GM21360 (cell line): ENCODE results near the gene REP15.
"Not testable (repeated sequence)": the region's sequence is repeated elsewhere in the genome, so short reads cannot be mapped to it uniquely, and the experiment has no call there.

Experiments used
- ATAC-seq: cut with Tn5 transposase; IDR thresholded peaks from one replicate; pipeline ENCODE4 v1.9.1; 2021; ENCODE audit warnings: mild to moderate bottlenecking, moderate library complexity; ENCODE audit not compliant: unreplicated experiment

REP15 gene, protein sequence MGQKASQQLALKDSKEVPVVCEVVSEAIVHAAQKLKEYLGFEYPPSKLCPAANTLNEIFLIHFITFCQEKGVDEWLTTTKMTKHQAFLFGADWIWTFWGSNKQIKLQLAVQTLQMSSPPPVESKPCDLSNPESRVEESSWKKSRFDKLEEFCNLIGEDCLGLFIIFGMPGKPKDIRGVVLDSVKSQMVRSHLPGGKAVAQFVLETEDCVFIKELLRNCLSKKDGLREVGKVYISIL

DNA sequence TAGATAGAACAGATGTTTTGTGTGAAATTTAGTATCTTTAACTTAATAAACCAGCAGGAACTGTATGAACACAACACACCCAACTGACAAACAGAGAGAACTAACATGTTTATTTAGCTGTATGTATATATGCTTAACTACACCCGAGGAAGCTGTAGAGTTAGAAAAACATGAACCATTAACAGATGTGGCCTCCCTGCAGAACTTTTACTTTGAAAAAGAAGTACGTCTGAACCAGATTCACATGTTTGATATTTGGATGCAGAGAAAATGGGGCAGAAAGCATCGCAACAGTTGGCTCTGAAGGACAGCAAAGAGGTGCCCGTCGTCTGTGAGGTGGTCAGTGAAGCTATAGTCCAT is at the start of gene REP15:
Gene REP15 (plus strand): TSS at position 155 of the 360 bp plus-strand sequence. CDS start 116 bp downstream, at position 271.
- ATAC-seq = no peak

GRCh38 chr12:27650011-27650410 is 46.2 kb upstream of the REP15 start:
- ATAC-seq = no peak

DNA sequence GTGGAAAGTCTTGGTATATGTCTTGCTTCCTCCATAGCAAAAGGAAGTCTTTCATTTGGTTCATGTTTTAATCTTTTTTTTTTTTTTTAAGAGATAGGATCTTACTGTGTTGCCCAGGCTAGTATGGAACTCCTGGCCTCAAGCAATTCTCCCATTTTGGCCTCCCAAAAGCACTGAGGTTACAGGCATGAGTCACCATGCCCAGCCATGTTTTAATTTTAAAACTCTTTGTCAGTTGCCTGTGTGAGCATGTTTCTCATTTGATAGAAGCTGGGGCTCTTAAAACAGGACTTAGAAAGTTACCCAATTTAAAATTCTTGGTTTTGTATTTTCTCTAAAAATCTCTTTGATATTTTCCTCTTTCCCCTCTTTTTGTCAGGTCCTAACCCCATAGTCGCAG is 45.0 kb upstream of the REP15 start:
- no peak for ATAC-seq

GRCh38 chr12:27652174-27652763 is 44.0 kb upstream of the REP15 start:
- no peak for ATAC-seq

DNA sequence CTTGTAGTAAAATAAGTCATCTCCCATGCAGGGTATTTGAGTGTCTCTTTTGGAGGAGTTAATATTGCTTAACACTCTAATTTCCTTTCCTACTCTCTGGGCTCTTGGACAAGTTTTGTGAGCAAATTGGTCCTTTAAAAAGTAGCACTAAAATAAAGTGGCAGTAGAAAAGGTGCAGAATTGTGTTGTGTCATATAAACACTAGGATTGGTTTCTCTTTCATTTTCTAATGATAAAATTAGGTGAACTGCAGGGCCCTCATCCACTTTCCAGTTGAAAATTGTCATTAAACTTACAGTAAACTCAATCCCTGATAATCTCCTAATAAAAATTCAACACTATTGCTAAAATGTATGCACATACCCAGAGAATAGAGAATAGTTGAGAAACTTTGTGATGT is 42.6 kb upstream of the REP15 start:
- no peak for ATAC-seq

- not testable (repeated sequence) for ATAC-seq
Measured at GRCh38 chr12:27655476-27655875, 40.8 kb upstream of the REP15 start.

DNA sequence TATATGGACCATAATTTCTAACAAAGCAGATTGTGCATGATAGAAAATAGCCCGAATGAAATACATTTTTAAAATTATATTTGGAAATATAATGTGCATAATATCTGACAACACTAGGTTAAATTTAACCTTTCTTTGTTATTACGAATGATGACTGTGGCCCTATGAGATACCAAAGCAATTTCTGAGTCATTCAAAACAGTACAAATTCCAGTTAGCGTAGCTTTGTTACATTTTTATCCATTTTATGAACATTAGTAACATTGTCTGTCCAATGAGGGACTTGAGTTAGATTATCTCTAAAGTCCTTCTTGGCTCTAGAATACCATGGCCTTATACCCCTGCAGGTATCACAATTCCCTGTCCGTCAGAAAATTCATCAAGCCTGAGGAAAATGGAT is 39.0 kb upstream of the REP15 start:
- no peak for ATAC-seq

DNA sequence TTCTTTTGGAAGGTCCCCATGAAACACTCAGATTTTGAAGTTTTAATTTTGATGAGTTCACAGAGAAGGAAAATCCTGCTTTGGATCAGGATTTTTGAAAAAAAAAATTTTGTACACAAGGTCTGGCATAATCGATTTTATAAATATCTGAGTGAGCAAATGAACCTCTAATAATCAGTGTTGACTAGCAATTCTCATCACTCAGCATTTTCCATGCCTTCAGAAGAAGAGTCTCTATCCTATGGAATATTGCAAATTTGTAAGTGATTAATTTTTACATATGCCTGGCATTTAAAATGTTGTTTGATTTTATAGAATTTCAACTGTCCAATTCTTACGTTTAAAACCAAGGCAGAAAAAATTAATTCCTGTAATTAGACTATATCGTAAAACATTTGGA is 30.5 kb upstream of the REP15 start:
- no peak for ATAC-seq

DNA sequence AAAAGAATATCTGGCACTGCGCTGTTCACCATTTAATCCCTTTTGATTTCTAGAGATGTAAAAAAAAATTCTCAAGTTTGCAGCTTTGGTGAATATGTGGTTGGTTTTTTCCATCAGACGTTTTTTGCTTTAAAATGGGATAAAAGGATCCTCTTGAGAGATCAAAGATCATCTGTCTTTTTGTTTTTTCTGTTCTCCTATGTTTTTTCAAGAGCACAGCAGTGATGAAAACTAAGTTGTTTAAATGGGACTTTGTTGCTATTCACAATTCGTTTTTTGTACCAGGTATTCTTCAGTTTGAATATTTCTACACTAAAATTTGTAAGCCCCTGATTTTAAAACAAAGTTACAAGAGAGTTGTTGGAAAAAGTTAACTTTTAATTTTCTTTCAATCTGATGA is 29.7 kb upstream of the REP15 start:
- ATAC-seq = no peak

DNA sequence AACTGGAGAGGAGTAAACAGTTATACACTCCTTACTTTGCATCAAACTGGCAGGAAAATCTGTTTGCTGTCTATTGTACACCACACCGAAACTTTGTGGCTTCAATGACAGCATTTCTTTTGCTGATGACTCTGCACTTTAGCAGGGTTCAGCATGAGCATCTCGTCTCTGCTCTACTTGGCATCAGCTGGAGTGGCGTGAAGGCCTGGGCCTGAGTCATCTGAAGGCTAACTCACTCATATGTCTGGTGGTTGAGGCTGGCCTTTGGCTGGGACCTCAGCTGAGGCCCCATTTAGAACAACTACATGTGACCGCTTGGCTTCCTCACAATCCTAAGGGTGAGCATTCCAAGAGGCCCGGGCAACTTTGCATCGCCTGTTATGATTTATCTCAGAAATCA is 28.7 kb upstream of the REP15 start:
- ATAC-seq = no peak

DNA sequence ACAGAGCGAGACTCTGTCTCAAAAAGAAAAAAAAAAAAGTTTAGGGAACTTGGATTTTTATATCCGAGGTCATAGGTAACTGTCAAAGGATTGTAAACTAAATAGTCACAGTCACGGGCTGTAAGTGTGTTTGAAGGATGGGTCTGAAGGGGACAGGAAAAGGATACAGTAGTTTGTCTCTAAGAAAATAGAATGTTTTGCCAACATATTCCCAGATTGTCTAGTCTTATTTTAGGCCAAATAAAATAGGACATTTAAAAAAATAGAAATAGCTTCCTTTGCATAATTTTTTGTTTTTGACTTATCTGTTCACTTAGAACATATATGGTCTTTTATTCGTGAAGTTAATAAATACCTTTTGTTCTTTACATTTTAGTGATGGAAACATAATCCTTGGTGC is 24.2 kb upstream of the REP15 start:
- ATAC-seq = no peak

- ATAC-seq = no peak
Measured at GRCh38 chr12:27672643-27673042, 23.6 kb upstream of the REP15 start.

- ATAC-seq = no peak
Measured at GRCh38 chr12:27673101-27673718, 23.0 kb upstream of the REP15 start.

DNA sequence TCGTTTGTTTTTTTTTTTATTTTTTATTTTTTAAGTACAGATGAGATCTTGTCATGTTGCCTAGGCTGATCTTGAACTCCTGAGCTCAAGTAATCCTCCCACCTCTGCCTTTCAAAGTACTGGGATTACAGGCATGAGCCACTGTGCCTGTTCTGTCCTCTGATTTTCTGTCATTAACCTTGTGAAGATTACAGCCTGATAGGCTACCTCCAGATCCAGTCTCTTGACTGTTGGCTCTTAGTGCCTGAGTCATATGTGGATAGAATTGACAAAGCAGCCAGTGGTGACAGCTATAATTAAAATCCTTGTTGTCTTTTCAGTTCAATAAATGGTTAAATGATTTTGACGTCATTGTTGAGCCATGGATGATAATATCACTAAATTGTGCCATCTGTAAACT is 21.3 kb upstream of the REP15 start:
- no peak for ATAC-seq

DNA sequence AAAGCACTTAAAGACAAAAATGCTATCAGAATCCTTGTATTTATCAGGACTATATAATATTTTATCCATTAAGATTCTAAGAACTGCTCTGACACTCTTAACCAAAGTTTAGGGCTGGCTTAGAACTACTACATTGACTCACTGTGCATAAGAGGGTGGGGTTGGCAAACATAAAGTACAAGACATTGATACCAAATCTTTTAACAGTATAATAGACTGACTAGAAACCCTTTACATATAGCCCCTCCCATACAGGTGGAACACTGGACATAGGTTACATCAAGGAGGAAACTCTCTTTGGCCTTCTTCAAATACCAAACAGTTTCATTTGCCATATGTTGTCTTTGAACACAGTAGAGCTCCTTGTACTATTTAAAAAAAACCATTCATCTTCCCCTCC is 15.6 kb upstream of the REP15 start:
- no peak for ATAC-seq

GRCh38 chr12:27682534-27682933 is 13.7 kb upstream of the REP15 start:
- ATAC-seq = no peak

- no peak for ATAC-seq
Measured at GRCh38 chr12:27685274-27685673, 11.0 kb upstream of the REP15 start.

- ATAC-seq = no peak
Measured at GRCh38 chr12:27686147-27686546, 10.1 kb upstream of the REP15 start.

DNA sequence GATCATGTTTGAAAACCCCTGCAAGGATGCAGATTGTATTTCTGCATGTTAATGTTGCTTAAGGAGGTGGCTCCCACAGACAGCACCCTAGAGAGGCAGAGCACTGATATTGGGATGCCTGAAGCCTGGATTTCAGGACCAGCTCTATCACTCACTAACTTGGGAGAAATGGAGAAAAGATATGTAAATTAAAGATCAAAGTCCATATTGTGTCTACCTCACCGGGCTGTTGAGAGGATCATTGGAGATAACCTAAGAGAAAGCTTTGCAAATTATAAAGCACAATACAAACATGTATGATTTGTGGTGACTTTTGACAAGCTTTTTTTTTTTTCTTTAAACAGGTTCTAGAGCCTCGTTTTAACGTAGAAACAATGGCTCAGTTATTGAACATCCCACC is 7.6 kb upstream of the REP15 start:
- ATAC-seq = no peak

GRCh38 chr12:27689558-27690180 is 6.6 kb upstream of the REP15 start:
- no peak for ATAC-seq

- no peak for ATAC-seq
Measured at GRCh38 chr12:27693403-27693802, 2.8 kb upstream of the REP15 start.
